ENCODE results near the gene PHF12. TPM values are rescaled to one million over a fixed set of nuclear protein-coding genes. Genes with fewer than 3 reads are reported as not detected.

PHF12 gene
- total and polyA plus RNA-seq, 2 of the 8 experiments (the other 6 are each of a cell fraction or from before 2014, with no cell fraction given), result 38.8 to 65.7 TPM

GRCh38 chr17:28878981-28879380 is 72.3 kb downstream of the PHF12 start:
- H4K8ac ChIP-seq (ENCODE audit: extremely low read depth, insufficient read depth, low read length), result no peak overlapping the region
- H4K5ac ChIP-seq (ENCODE audit: insufficient read length, low read depth, low read length), result no peak overlapping the region
- H3K18ac ChIP-seq (ENCODE audit: extremely low read depth, low read length), result no peak overlapping the region
- peak; percentile 96 for FAIRE-seq
- POLR2A ChIA-PET (ENCODE audit: partially characterized antibody), result interaction anchor here (0.6 to 2.3 kb wide), 16 partner anchors 8 to 238 kb away, joined by 3 to 13 read pairs (median 4); partner anchors contain the start of gene RPL23A
- CTCF ChIA-PET (ENCODE audit: partially characterized antibody), result interaction anchor here (0.6 to 5.7 kb wide), 41 partner anchors 9 to 261 kb away, joined by 3 to 73 read pairs (median 5); partner anchors contain the start of genes FAM222B, FLOT2 and TLCD1
- H3K4ac ChIP-seq (replicated peaks; ENCODE audit: insufficient read length, low read depth, low read length), result no peak overlapping the region
- no peak overlapping the region for H3K27ac ChIP-seq (ENCODE audit: low read depth, low read length)
- WGBS, 2 experiments (ENCODE audit: extremely low coverage in 1 of 2, insufficient coverage in 1 of 2, insufficient read length in 1 of 2, insufficient replicate concordance in 2 of 2, low coverage in 1 of 2, low lambda C conversion rate in 2 of 2, missing lambda C conversion rate in 1 of 2), result 55% methylated on average over 4 of the region's 4 CpGs; no CpG with 5 or more reads in 1 of the 2 experiments
- DNase-seq (ENCODE audit: low read depth in 1 of 2, low spot score in 2 of 2), result peak; percentile 67 to 75
- H3K79me1 ChIP-seq (ENCODE audit: low read depth, low read length), result no peaks in the 10 kb centered on the region; the same call in 1 of the 2 replicates
- H3K23me2 ChIP-seq (ENCODE audit: low read depth, low read length), result no peaks in the 10 kb centered on the region
- no peak overlapping the region for H3K4me2 ChIP-seq (ENCODE audit: insufficient read depth in 1 of 2, low read depth in 2 of 2, low read length in 2 of 2)
- H2BK15ac ChIP-seq (ENCODE audit: low read length), result no peak overlapping the region
- no peak overlapping the region for H3K56ac ChIP-seq (replicated peaks; ENCODE audit: insufficient read length, low read depth, low read length)
- H3K36me3 ChIP-seq (ENCODE audit: control insufficient read depth in 2 of 4, insufficient read depth in 4 of 4, low read length in 3 of 4), result peaks cover 9 to 34% (median 21%) of the 10 kb centered on the region in 4 experiments; a peak in 6 of 8 replicates
- no peak overlapping the region for H3K23ac ChIP-seq (ENCODE audit: insufficient read length)
- no peak overlapping the region for H2AK5ac ChIP-seq (ENCODE audit: low read depth, low read length)
- no peak overlapping the region for H3K9ac ChIP-seq (replicated peaks in 1 of 4; ENCODE audit: extremely low read depth in 1 of 4, low read depth in 3 of 4, low read length in 3 of 4)
- H2BK5ac ChIP-seq (ENCODE audit: low read depth, low read length), result no peak overlapping the region
- no peak overlapping the region for H3K4me3 ChIP-seq (ENCODE audit: extremely low read depth in 1 of 4, insufficient read depth in 2 of 4, low read depth in 3 of 4, low read length in 4 of 4)
- H3K14ac ChIP-seq (ENCODE audit: insufficient read length), result no peak overlapping the region
- no peaks in the 10 kb centered on the region; a peak in 1 of 7 replicates for H3K27me3 ChIP-seq (replicated peaks in 1 of 4; ENCODE audit: control insufficient read depth in 3 of 4, extremely low read depth in 1 of 4, insufficient read depth in 3 of 4, low read length in 3 of 4)
- 0 out of 2 replicates have a peak overlapping the region, but pooled peaks have one; percentile 14 for H2BK12ac ChIP-seq (ENCODE audit: low read depth, low read length)
- H2AFZ ChIP-seq (ENCODE audit: low read length), result no peak overlapping the region
- H4K20me1 ChIP-seq (replicated peaks in 1 of 2; ENCODE audit: control insufficient read depth in 1 of 2, insufficient read depth in 2 of 2, low read length in 2 of 2), result no peaks in the 10 kb centered on the region
- H4K91ac ChIP-seq (replicated peaks; ENCODE audit: insufficient read length, low read length), result no peak overlapping the region
- H3K79me2 ChIP-seq (ENCODE audit: control insufficient read depth in 1 of 2, insufficient read depth in 2 of 2, low read length in 2 of 2), result no peaks in the 10 kb centered on the region
- H2BK120ac ChIP-seq (replicated peaks; ENCODE audit: low read depth, low read length), result no peak overlapping the region
- H3K4me1 ChIP-seq (replicated peaks in 1 of 4; ENCODE audit: control insufficient read depth in 3 of 4, insufficient read depth in 4 of 4, low read length in 3 of 4), result no peaks in the 10 kb centered on the region; a peak in 3 of 7 replicates
- H2BK20ac ChIP-seq (ENCODE audit: low read length), result no peak overlapping the region
- H3K9me3 ChIP-seq (ENCODE audit: insufficient read depth in 2 of 2, low read depth in 1 of 2, low read length in 1 of 2), result no peaks in the 10 kb centered on the region
- TF ChIP-seq SIN3A (conservative IDR thresholded peaks at IDR 0.05 in 1 of 2, IDR thresholded peaks at IDR 0.05 in 1 of 2; ENCODE audit: low read depth in 1 of 2, low read length in 2 of 2), result peak in 1 of 2 experiments; percentile 68; a peak in 2 of 4 replicates
- no peak for TF ChIP-seq JUN (IDR thresholded peaks at IDR 0.05; ENCODE audit: low read depth, low read length)
- peak; percentile 81 to 96 (median 85) for TF ChIP-seq CTCF (IDR thresholded peaks at IDR 0.05; ENCODE audit: control extremely low read depth in 1 of 3, insufficient read depth in 1 of 3, low read depth in 1 of 3, low read length in 3 of 3)
- no peak for TF ChIP-seq NRF1 (IDR thresholded peaks at IDR 0.05; ENCODE audit: low read depth, low read length)
- peak; percentile 90 to 94 for TF ChIP-seq RAD21 (IDR thresholded peaks at IDR 0.05 in 1 of 2, conservative IDR thresholded peaks at IDR 0.05 in 1 of 2; ENCODE audit: low read depth in 2 of 2, low read length in 2 of 2)
- TF ChIP-seq TAF1 (IDR thresholded peaks at IDR 0.05; ENCODE audit: low read depth, low read length), result 0 out of 2 replicates have a peak, but pooled peaks have one; percentile 34
- no peak for TF ChIP-seq USF2 (IDR thresholded peaks at IDR 0.05; ENCODE audit: low read length)
- no peak for TF ChIP-seq JUND (IDR thresholded peaks at IDR 0.05; ENCODE audit: low read length)
- TF ChIP-seq TEAD4 (IDR thresholded peaks at IDR 0.05; ENCODE audit: low read depth, low read length), result peak; percentile 98
